Smooth muscle cell (in vitro differentiated cells): ENCODE results near the gene HGFAC. TPM values are rescaled to one million over a fixed set of nuclear protein-coding genes. Genes with fewer than 3 reads are reported as not detected.

Experiments
- DNase-seq: peaks from one replicate; lab custom pipeline; 2025; ENCODE audit not compliant: unreplicated experiment; lab: John Stamatoyannopoulos, UW
- H2AFZ ChIP-seq: fragments of 200-600 bp; sonication (generic); 2 replicates; pipeline ENCODE4 v1.6.0; 2016; ENCODE audit warnings: antibody characterized with exemption, low read depth, mild to moderate bottlenecking
- H3F3A ChIP-seq: fragments of 200-600 bp; sonication (generic); 2 replicates; pipeline ENCODE4 v1.6.0; 2017; ENCODE audit warnings: antibody characterized with exemption, low read depth
- H3K27ac ChIP-seq: fragments of 200-600 bp; sonication (generic); 2 replicates; pipeline ENCODE4 v1.5.1; 2016; ENCODE audit warnings: low read depth, mild to moderate bottlenecking
- H3K27me3 ChIP-seq: fragments of 200-600 bp; sonication (generic); 2 replicates; pipeline ENCODE4 v1.6.1; 2016; ENCODE audit warnings: low read depth, mild to moderate bottlenecking
- H3K36me3 ChIP-seq: fragments of 200-600 bp; sonication (generic); 2 replicates; pipeline ENCODE4 v1.5.1; 2016; ENCODE audit warnings: low read depth
- H3K4me1 ChIP-seq: fragments of 200-600 bp; sonication (generic); 2 replicates; pipeline ENCODE4 v1.5.1; 2016; ENCODE audit warnings: low read depth
- H3K4me2 ChIP-seq: fragments of 200-600 bp; sonication (generic); 2 replicates; pipeline ENCODE4 v1.6.0; 2016; ENCODE audit warnings: mild to moderate bottlenecking
- H3K4me3 ChIP-seq: fragments of 200-600 bp; sonication (generic); 2 replicates; pipeline ENCODE4 v1.5.1; 2016; ENCODE audit warnings: mild to moderate bottlenecking
- H3K79me2 ChIP-seq: fragments of 200-600 bp; sonication (generic); 2 replicates; pipeline ENCODE4 v1.6.0; 2016; ENCODE audit warnings: low read depth, mild to moderate bottlenecking
- H3K9ac ChIP-seq: fragments of 200-600 bp; sonication (generic); 2 replicates; pipeline ENCODE4 v1.6.0; 2016; ENCODE audit warnings: low read depth
- H3K9me3 ChIP-seq: fragments of 200-600 bp; sonication (generic); replicated peaks from 2 replicates; pipeline ENCODE4 v1.5.1; 2016; ENCODE audit warnings: low read depth
- H4K20me1 ChIP-seq: fragments of 200-600 bp; sonication (generic); 2 replicates; pipeline ENCODE4 v1.6.0; 2016; ENCODE audit warnings: low read depth
- CTCF ChIP-seq: fragments of 200-600 bp; sonication (generic); IDR thresholded peaks from 2 replicates; pipeline ENCODE4 v1.5.1; 2017; ENCODE audit warnings: borderline replicate concordance, mild to moderate bottlenecking, antibody characterized with exemption; ENCODE audit not compliant: insufficient read depth, poor library complexity, severe bottlenecking
- WGBS: methylation state at CpG from one replicate; pipeline ENCODE4 v1.1.7; 2016; ENCODE audit warnings: low lambda C conversion rate; 5-methylcytosine and 5-hydroxymethylcytosine counted together
- polyA plus RNA-seq: library from polyadenylated mRNA; unstranded; fragments of >200 nt; fragmentation: Nextera tagmentation; extraction: Ambion mirVana; gene quantifications from 2 replicates; pipeline ENCODE4 v1.2.1, GENCODE V29; 2016
- total RNA-seq: library from RNA; depleted of rRNA; stranded (reverse); fragments of >200 nt; gene quantifications from 2 replicates; pipeline ENCODE4 v1.2.3, GENCODE V29; 2014

Gene HGFAC
- total and polyA plus RNA-seq, 2 experiments from 2014 or later = 0.58 TPM; not detected in 1

- Histone ChIP-seq H2AFZ (no peak overlapping the region), H3K9ac (no peak overlapping the region), H3K36me3 (no peaks in the 10 kb centered on the region), H3K4me1 (no peaks in the 10 kb centered on the region), H3K4me3 (no peak overlapping the region), H3K27me3 (no peaks in the 10 kb centered on the region), H4K20me1 (no peaks in the 10 kb centered on the region), H3F3A (no peaks in the 10 kb centered on the region), H3K27ac (no peak overlapping the region), H3K9me3 (no peaks in the 10 kb centered on the region), H3K4me2 (no peak overlapping the region), H3K79me2 (no peaks in the 10 kb centered on the region)
- no peak for DNase-seq
- 94% methylated on average over 21 of the region's 53 CpGs for WGBS
- no peak for TF ChIP-seq CTCF
Measured at GRCh38 chr4:3447431-3448395, 5.9 kb downstream of the HGFAC start.

GRCh38 chr4:3449047-3449573 is 7.3 kb downstream of the HGFAC start:
- Histone ChIP-seq H3K27me3 (no peaks in the 10 kb centered on the region), H3K9ac (no peak overlapping the region), H3K4me1 (no peaks in the 10 kb centered on the region), H3K4me2 (no peak overlapping the region), H4K20me1 (no peaks in the 10 kb centered on the region), H3F3A (no peaks in the 10 kb centered on the region), H3K4me3 (no peak overlapping the region), H2AFZ (no peak overlapping the region), H3K79me2 (no peaks in the 10 kb centered on the region), H3K27ac (no peak overlapping the region), H3K9me3 (no peaks in the 10 kb centered on the region), H3K36me3 (no peaks in the 10 kb centered on the region)
- DNase-seq = no peak
- 94% methylated on average over 18 of the region's 21 CpGs for WGBS
- TF ChIP-seq CTCF = no peak

GRCh38 chr4:3449574-3450534 is 8.1 kb downstream of the HGFAC start:
- Histone ChIP-seq H3K27me3 (no peaks in the 10 kb centered on the region), H3K9me3 (no peaks in the 10 kb centered on the region), H3K79me2 (no peaks in the 10 kb centered on the region), H3K4me3 (no peak overlapping the region), H3K4me1 (no peaks in the 10 kb centered on the region), H3F3A (no peaks in the 10 kb centered on the region), H4K20me1 (no peaks in the 10 kb centered on the region), H3K9ac (no peak overlapping the region), H2AFZ (no peak overlapping the region), H3K36me3 (no peaks in the 10 kb centered on the region), H3K4me2 (no peak overlapping the region), H3K27ac (no peak overlapping the region)
- TF ChIP-seq CTCF = no peak
- no peak for DNase-seq
- 89% methylated on average over 34 of the region's 35 CpGs for WGBS
